HG03095 (cell line): ENCODE measurements around the gene KCNE2.
"Not testable (repeated sequence)": the region's sequence is repeated elsewhere in the genome, so short reads cannot be mapped to it uniquely, and the experiment has no call there.

Experiments used
- ATAC-seq: cut with Tn5 transposase; IDR thresholded peaks from one replicate; pipeline ENCODE4 v1.9.1; 2021; ENCODE audit warnings: moderate library complexity; ENCODE audit not compliant: unreplicated experiment

KCNE2 gene

GRCh38 chr21:34352556-34352955, 11.2 kb upstream of the KCNE2 start:
- no peak for ATAC-seq

- ATAC-seq, result no peak
These were observed 10.6 kb upstream of the KCNE2 start for GRCh38 chr21:34353182-34353581.

- ATAC-seq, result no peak
These were observed 9.0 kb upstream of the KCNE2 start for GRCh38 chr21:34354836-34355235.

- ATAC-seq, result no peak
These were observed 8.2 kb upstream of the KCNE2 start for GRCh38 chr21:34355570-34355969.

GRCh38 chr21:34357889-34358288, 5.9 kb upstream of the KCNE2 start:
- no peak for ATAC-seq

- no peak for ATAC-seq
These were observed 4.9 kb upstream of the KCNE2 start for GRCh38 chr21:34358866-34359265.

- no peak for ATAC-seq
These were observed 3.1 kb upstream of the KCNE2 start for GRCh38 chr21:34360488-34361241.

GRCh38 chr21:34362136-34362444, 1.7 kb upstream of the KCNE2 start:
- ATAC-seq, result no peak

- ATAC-seq, result no peak
These were observed 1.1 kb upstream of the KCNE2 start for GRCh38 chr21:34362670-34363069.

GRCh38 chr21:34364921-34365320, 1.1 kb downstream of the KCNE2 start:
- no peak for ATAC-seq

GRCh38 chr21:34365809-34366208, 2.0 kb downstream of the KCNE2 start:
- no peak for ATAC-seq

- ATAC-seq, result no peak
These were observed 3.6 kb downstream of the KCNE2 start for GRCh38 chr21:34367320-34367935.

GRCh38 chr21:34369741-34370140, 5.9 kb downstream of the KCNE2 start:
- ATAC-seq, result no peak

- ATAC-seq, result no peak
These were observed 8.5 kb downstream of the KCNE2 start for GRCh38 chr21:34372321-34372720.

- ATAC-seq, result not testable (repeated sequence)
These were observed 10.7 kb downstream of the KCNE2 start for GRCh38 chr21:34374462-34374861.

- ATAC-seq, result peak; percentile 89
These were observed 11.3 kb downstream of the KCNE2 start, which contains the start of gene SMIM11 for GRCh38 chr21:34374940-34375618. Gene SMIM11 (plus strand): TSS chr21:34375507. CDS start chr21:34379505, 3,998 bp downstream.

GRCh38 chr21:34375619-34375972, 11.8 kb downstream of the KCNE2 start:
- peak; percentile 46 for ATAC-seq

- ATAC-seq, result not testable (repeated sequence)
These were observed 19.3 kb downstream of the KCNE2 start for GRCh38 chr21:34383138-34383537.

GRCh38 chr21:34383724-34384415, 20.1 kb downstream of the KCNE2 start:
- peak; percentile 98 for ATAC-seq

- not testable (repeated sequence) for ATAC-seq
These were observed 36.7 kb downstream of the KCNE2 start for GRCh38 chr21:34400522-34400921.

- ATAC-seq, result not testable (repeated sequence)
These were observed 40.9 kb downstream of the KCNE2 start for GRCh38 chr21:34404742-34405141.

GRCh38 chr21:34405686-34406085, 41.9 kb downstream of the KCNE2 start:
- ATAC-seq, result not testable (repeated sequence)
